Testis (tissue), 2 donors: ENCODE measurements around the gene VIM.

ENCODE experiments used
- POLR2A ChIP-seq: fragments of 450-650 bp; IDR thresholded peaks from one replicate; pipeline ENCODE4 v1.6.1; 2017; ENCODE audit warnings: antibody characterized with exemption, mild to moderate bottlenecking, moderate library complexity
- TF ChIP-seq, protein P1 (sequence below), 3 experiments: fragments of 450-650 bp in 2 of 3; fragments of 200-600 bp in 1 of 3; sonication (generic) in 1 of 3; IDR thresholded peaks; one replicate each; pipeline ENCODE4 v1.5.1; 2016 to 2019; ENCODE audit warnings: antibody characterized with exemption in 3 of 3, mild to moderate bottlenecking in 2 of 3, moderate library complexity in 1 of 3

DNA sequence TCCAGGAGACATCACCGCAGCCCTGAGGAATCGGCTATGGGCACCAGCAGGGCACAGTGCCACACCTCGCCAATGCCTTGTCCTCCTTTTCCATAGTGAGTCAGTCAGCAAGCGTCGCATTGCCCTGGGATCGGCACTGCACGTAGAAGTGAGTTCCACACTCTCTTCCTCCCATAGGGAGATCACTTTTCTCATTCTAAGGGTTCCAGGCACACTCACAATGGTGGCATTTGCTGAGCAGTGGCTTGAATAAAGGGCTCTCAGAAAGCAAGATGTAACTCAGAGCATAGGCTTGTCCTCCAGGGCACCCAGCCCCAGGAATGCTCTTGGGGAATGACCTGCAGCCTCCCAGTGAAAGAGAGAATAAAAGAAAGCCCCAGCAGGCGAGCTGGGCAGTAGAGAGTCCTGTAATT lies 1.1 kb upstream of the VIM start:
- TF ChIP-seq, protein P1, sequence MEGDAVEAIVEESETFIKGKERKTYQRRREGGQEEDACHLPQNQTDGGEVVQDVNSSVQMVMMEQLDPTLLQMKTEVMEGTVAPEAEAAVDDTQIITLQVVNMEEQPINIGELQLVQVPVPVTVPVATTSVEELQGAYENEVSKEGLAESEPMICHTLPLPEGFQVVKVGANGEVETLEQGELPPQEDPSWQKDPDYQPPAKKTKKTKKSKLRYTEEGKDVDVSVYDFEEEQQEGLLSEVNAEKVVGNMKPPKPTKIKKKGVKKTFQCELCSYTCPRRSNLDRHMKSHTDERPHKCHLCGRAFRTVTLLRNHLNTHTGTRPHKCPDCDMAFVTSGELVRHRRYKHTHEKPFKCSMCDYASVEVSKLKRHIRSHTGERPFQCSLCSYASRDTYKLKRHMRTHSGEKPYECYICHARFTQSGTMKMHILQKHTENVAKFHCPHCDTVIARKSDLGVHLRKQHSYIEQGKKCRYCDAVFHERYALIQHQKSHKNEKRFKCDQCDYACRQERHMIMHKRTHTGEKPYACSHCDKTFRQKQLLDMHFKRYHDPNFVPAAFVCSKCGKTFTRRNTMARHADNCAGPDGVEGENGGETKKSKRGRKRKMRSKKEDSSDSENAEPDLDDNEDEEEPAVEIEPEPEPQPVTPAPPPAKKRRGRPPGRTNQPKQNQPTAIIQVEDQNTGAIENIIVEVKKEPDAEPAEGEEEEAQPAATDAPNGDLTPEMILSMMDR (IDR thresholded peaks at IDR 0.05): no peak
- no peak for TF ChIP-seq POLR2A
